ENCODE measurements around the gene MYRFL. TPM values are rescaled to one million over a fixed set of nuclear protein-coding genes. Genes with fewer than 3 reads are reported as not detected.

Gene MYRFL
- total RNA-seq, 6 donors from 2014 or later, result 0.10 to 1.8 (median 0.20) TPM; not detected in 3

DNA sequence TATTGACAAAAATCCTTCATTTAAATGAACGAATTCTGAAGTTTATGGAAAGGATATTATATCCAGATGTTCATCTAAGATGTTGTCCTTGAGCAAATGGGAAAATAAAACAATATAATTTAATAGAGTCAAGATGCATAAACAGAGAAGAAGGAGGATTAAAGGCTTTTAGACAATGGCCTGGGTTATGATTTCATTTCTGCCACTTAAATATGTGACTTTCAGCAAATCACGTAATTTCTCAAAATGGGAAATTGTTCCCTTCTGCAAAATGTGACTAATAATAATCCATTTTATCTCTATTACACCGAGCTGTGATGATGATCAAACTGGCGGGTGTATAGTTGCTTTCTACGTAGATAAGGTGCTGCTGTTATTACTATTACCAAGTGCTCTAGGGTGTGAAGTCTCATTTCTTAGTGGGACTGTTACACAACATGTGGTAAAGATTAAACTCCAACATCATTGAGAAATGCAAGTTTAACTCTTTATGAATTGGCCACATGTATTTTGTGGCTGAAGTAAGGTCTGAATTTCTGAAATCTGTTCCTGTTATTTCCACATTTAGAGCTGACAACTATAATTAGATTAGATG, 157.0 kb downstream of the MYRFL start:
- WGBS, 2 donors, result 51 to 71% methylated on average over 5 of the region's 5 CpGs
- no peak overlapping the region for H3K27ac ChIP-seq
- no peak for DNase-seq

DNA sequence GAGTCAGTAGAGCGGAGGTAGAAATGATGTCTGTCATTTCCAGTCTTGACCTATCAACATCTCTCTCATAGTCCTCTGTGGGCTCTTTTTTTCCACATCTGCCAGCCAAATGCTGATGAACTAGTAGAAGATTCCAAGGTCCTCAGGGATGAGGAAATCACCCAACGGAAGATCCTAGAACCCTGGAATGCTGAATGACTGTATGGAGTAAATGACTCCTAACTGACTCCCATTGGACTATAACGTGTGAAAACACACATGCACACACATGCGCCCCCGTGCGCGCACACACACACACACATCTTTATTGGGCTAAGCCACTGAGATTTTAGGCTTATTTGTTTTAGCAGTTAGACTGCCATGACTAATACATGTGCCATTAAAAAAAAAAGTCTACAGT, 159.2 kb downstream of the MYRFL start:
- DNase-seq (peak in 1 of 2 donors; percentile 34), ATAC-seq (ENCODE audit: low FRiP score in 2 of 2) (no peak)
- no peaks in the 10 kb centered on the region for H3K9me3 ChIP-seq
- 90 to 98% methylated on average over 7 of the region's 7 CpGs for WGBS, 2 donors
- H3K27ac ChIP-seq, result no peak overlapping the region
- H3K36me3 ChIP-seq, result no peaks in the 10 kb centered on the region
- H3K27me3 ChIP-seq, result no peaks in the 10 kb centered on the region
- H3K4me3 ChIP-seq, result no peak overlapping the region
- TF ChIP-seq, protein P1, sequence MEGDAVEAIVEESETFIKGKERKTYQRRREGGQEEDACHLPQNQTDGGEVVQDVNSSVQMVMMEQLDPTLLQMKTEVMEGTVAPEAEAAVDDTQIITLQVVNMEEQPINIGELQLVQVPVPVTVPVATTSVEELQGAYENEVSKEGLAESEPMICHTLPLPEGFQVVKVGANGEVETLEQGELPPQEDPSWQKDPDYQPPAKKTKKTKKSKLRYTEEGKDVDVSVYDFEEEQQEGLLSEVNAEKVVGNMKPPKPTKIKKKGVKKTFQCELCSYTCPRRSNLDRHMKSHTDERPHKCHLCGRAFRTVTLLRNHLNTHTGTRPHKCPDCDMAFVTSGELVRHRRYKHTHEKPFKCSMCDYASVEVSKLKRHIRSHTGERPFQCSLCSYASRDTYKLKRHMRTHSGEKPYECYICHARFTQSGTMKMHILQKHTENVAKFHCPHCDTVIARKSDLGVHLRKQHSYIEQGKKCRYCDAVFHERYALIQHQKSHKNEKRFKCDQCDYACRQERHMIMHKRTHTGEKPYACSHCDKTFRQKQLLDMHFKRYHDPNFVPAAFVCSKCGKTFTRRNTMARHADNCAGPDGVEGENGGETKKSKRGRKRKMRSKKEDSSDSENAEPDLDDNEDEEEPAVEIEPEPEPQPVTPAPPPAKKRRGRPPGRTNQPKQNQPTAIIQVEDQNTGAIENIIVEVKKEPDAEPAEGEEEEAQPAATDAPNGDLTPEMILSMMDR (IDR thresholded peaks at IDR 0.05), result no peak
- no peak for TF ChIP-seq EP300 (IDR thresholded peaks at IDR 0.05)
- no peak for TF ChIP-seq POLR2A (IDR thresholded peaks at IDR 0.05)
- TF ChIP-seq POLR2AphosphoS5 (IDR thresholded peaks at IDR 0.05), result no peak
- H3K4me1 ChIP-seq, result peaks cover 0 to 18% (median 2%) of the 10 kb centered on the region in 4 donors

More for the DNA sequence above, 157.0 kb downstream of the MYRFL start:
- H3K27me3 ChIP-seq, result no peaks in the 10 kb centered on the region
- H3K9me3 ChIP-seq, result no peaks in the 10 kb centered on the region
- TF ChIP-seq EP300 (IDR thresholded peaks at IDR 0.05) (no peak), POLR2A (IDR thresholded peaks at IDR 0.05) (no peak), POLR2AphosphoS5 (IDR thresholded peaks at IDR 0.05) (no peak)
- TF ChIP-seq, protein P1 (IDR thresholded peaks at IDR 0.05), result no peak
- H3K36me3 ChIP-seq, result no peaks in the 10 kb centered on the region
- H3K4me1 ChIP-seq, result peaks cover 0 to 1% (median 0%) of the 10 kb centered on the region in 4 donors
- H3K4me3 ChIP-seq, result no peak overlapping the region
- ATAC-seq (ENCODE audit: low FRiP score in 2 of 2), result peak in 1 of 2 donors; percentile 68

DNA sequence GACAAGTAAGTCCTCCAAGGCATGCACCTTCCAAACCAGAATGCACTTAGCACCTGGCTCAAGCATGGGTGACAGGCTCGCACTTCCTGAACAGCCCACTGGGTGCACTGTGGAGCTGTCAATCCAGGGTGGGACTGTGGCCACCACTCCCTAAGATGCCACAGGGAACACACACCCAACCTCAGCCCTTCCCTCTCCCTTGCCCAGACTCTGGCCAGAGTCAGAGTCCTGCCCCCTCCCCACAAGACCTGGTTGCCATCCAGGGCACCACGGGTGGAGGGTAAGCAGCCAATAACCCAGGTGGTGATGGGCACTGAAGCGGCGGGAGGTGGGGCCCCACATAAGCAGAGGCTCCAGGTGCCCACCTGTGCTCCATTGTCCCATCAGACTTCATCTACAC, 160.6 kb downstream of the MYRFL start:
- ATAC-seq (ENCODE audit: low FRiP score in 2 of 2), result no peak
- no peaks in the 10 kb centered on the region for H3K36me3 ChIP-seq
- H3K27ac ChIP-seq, result no peak overlapping the region

DNA sequence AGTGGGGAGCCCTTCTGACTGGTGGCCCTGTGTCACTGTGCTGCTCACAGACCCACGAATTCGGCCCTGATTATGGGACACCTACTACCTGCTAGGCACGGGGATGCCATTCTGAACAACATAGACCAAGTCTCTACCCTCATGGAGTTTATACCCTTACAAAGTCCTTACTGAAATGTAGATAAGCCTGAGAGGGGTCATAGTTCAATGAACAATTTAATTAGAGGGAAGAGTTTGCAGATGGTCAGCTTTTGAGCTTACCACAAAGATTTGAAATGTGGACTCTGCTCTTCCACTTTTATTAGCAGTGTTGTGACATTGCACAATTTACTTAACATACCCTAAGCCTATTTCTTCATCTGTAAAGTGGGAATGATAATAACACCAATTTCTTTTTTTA, 161.1 kb downstream of the MYRFL start:
- Histone ChIP-seq H3K36me3 (no peaks in the 10 kb centered on the region), H3K27me3 (no peaks in the 10 kb centered on the region), H3K4me3 (no peak overlapping the region), H3K27ac (no peak overlapping the region), H3K9me3 (no peaks in the 10 kb centered on the region), H3K4me1 (peaks cover 0 to 18% (median 2%) of the 10 kb centered on the region in 4 donors)
- TF ChIP-seq POLR2AphosphoS5 (IDR thresholded peaks at IDR 0.05), result no peak
- TF ChIP-seq POLR2A (IDR thresholded peaks at IDR 0.05), result no peak
- TF ChIP-seq EP300 (IDR thresholded peaks at IDR 0.05), result no peak
- TF ChIP-seq, protein P1 (IDR thresholded peaks at IDR 0.05), result no peak
- DNase-seq, result no peak
- 92 to 96% methylated on average over 3 of the region's 3 CpGs for WGBS, 2 donors
- no peak for ATAC-seq (ENCODE audit: low FRiP score in 2 of 2)

More for the DNA sequence above, 160.6 kb downstream of the MYRFL start:
- Histone ChIP-seq H3K4me3 (no peak overlapping the region), H3K4me1 (peaks cover 0 to 18% (median 2%) of the 10 kb centered on the region in 4 donors), H3K9me3 (no peaks in the 10 kb centered on the region), H3K27me3 (no peaks in the 10 kb centered on the region)
- no peak for TF ChIP-seq EP300 (IDR thresholded peaks at IDR 0.05)
- TF ChIP-seq, protein P1 (IDR thresholded peaks at IDR 0.05), result peak in 1 of 6 experiments; percentile 30
- peak in 1 of 2 donors; percentile 20 for DNase-seq
- WGBS, 2 donors, result 100% methylated on average over 3 to 4 of the region's 4 CpGs

DNA sequence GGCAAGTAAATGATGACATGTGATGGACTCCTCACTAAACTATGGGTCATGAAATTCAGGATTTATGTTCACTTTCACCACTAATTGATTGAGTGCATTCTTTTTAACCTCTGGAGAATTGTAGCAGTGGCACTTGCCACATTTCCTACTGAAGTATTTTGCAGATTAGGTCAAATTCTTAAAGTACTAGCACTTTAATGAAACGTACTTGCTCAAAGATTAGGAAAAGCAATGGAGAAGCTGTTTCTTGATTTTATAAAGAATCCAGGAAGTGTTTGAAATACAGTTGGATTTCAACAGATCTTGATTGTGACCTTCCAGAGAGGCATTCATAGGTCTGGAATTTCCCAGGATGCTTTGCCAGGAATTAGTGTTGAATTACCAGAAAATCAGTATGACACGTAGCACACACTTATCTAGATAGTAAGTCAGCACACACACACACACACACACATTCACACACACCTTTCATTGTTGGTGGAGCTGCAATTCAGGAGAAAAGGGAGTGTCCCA, 162.6 kb downstream of the MYRFL start:
- H3K9me3 ChIP-seq, result no peaks in the 10 kb centered on the region
- H3K4me3 ChIP-seq, result no peak overlapping the region
- ATAC-seq (ENCODE audit: low FRiP score in 2 of 2) (peak; percentile 55 to 82), DNase-seq (no peak)
- WGBS, 2 donors, result 18 to 22% methylated on average over 2 of the region's 2 CpGs
- peak overlapping the region in 3 of 4 donors; percentile 13 to 54 (median 36) for H3K27ac ChIP-seq
- H3K36me3 ChIP-seq, result no peaks in the 10 kb centered on the region
- TF ChIP-seq, protein P1 (IDR thresholded peaks at IDR 0.05), result no peak
- TF ChIP-seq EP300 (IDR thresholded peaks at IDR 0.05) (peak in 2 of 4 donors; percentile 55 to 61), POLR2AphosphoS5 (IDR thresholded peaks at IDR 0.05) (peak; percentile 17 to 55), POLR2A (IDR thresholded peaks at IDR 0.05) (no peak)
- H3K27me3 ChIP-seq, result no peaks in the 10 kb centered on the region
- H3K4me1 ChIP-seq, result peaks cover 0 to 18% (median 2%) of the 10 kb centered on the region in 4 donors

All from upper lobe of left lung (tissue), 6 donors.